LNCaP clone FGC (cell line): ENCODE data around the gene KRTAP2-3.
"Not testable (repeated sequence)": the region's sequence is repeated elsewhere in the genome, so short reads cannot be mapped to it uniquely, and the experiment has no call there.

Experiments used
- DNase-seq: peaks from one replicate; pipeline ENCODE4 v3.0.0-alpha.2; 2011; ENCODE audit warnings: low read depth
- H3K4me3 ChIP-seq: 2 replicates; pipeline ENCODE4 v1.5.1; 2011; ENCODE audit warnings: mild to moderate bottlenecking, low read depth, low read length, control low read depth
- CTCF ChIP-seq: IDR thresholded peaks from 2 replicates; pipeline ENCODE4 v1.5.1; 2012; ENCODE audit warnings: mild to moderate bottlenecking; ENCODE audit not compliant: control insufficient read depth, insufficient read depth; ENCODE audit errors: extremely low read depth

The KRTAP2-3 gene

GRCh38 chr17:41063449-41063848, 3.5 kb upstream of the KRTAP2-3 start:
- H3K4me3 ChIP-seq = no peak overlapping the region
- no peak for TF ChIP-seq CTCF
- no peak for DNase-seq

- DNase-seq = no peak
- no peak overlapping the region for H3K4me3 ChIP-seq
- TF ChIP-seq CTCF = no peak
These were observed 2.0 kb upstream of the KRTAP2-3 start for GRCh38 chr17:41061964-41062363.

- H3K4me3 ChIP-seq, DNase-seq: not testable (repeated sequence)
These were observed 450 bp downstream of the KRTAP2-3 start for GRCh38 chr17:41059276-41060051.

GRCh38 chr17:41058741-41059140, 1.2 kb downstream of the KRTAP2-3 start:
- DNase-seq = no peak
- H3K4me3 ChIP-seq = no peak overlapping the region
- TF ChIP-seq CTCF = no peak

GRCh38 chr17:41057547-41057946, 2.4 kb downstream of the KRTAP2-3 start:
- no peak for TF ChIP-seq CTCF
- DNase-seq = no peak
- H3K4me3 ChIP-seq = no peak overlapping the region

- not testable (repeated sequence) for DNase-seq, H3K4me3 ChIP-seq
These were observed 4.8 kb downstream of the KRTAP2-3 start, which contains the start of gene KRTAP2-2 for GRCh38 chr17:41055130-41055529. Gene KRTAP2-2, minus strand, starts transcription at chr17:41055230. Its CDS starts 19 bp downstream, at chr17:41055211.

- DNase-seq, H3K4me3 ChIP-seq: not testable (repeated sequence)
These were observed 5.4 kb downstream of the KRTAP2-3 start for GRCh38 chr17:41054556-41054955.

- H3K4me3 ChIP-seq = no peak overlapping the region
- no peak for DNase-seq
- no peak for TF ChIP-seq CTCF
These were observed 5.9 kb downstream of the KRTAP2-3 start for GRCh38 chr17:41054025-41054424.

GRCh38 chr17:41052566-41052965, 7.3 kb downstream of the KRTAP2-3 start:
- no peak overlapping the region for H3K4me3 ChIP-seq
- TF ChIP-seq CTCF = no peak
- no peak for DNase-seq
